RWPE1 (cell line): ENCODE measurements around the gene CAMK2N1.
"Not testable (repeated sequence)": the region's sequence is repeated elsewhere in the genome, so short reads cannot be mapped to it uniquely, and the experiment has no call there.

Experiments
- CTCF ChIA-PET: fragments of 350-600 bp; sonication (Branson Sonifier 250); formaldehyde crosslinking; extraction: SDS; loops from one replicate; lab custom pipeline; 2021; lab: Yijun Ruan, JAX
- POLR2A ChIA-PET: fragments of 400-600 bp; formaldehyde crosslinking; extraction: SDS; loops from one replicate; lab custom pipeline; 2020; ENCODE audit warnings: antibody characterized with exemption; ENCODE audit not compliant: low non-redundant PET; lab: Yijun Ruan, JAX
- DNase-seq: peaks from one replicate; pipeline ENCODE4 v3.0.0; 2012; ENCODE audit warnings: low spot score
- H3K27ac ChIP-seq: fragments of 450-650 bp; 2 replicates; pipeline ENCODE4 v1.5.1; 2017
- TF ChIP-seq, protein P1 (sequence below): fragments of 450-650 bp; conservative IDR thresholded peaks from 2 replicates; pipeline ENCODE4 v1.5.1; 2017; ENCODE audit warnings: low read depth, mild to moderate bottlenecking

The CAMK2N1 gene

DNA sequence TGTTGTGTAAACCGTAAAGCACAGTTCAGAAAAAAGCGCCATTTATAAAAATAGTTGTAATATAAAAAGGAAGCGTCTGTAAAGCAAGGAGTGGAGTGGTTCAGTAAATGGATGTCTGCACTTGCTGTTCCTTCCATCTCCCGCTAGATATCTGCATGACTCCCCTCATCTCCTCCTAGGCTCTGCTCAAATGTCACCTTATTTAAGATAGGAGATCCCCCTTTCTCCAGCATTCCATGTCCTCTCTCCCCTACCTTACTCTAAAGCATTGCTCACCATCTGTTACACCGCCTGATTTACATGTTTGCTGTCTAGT is 21.2 kb upstream of the CAMK2N1 start:
- POLR2A ChIA-PET, result no interaction called here
- TF ChIP-seq, protein P1, sequence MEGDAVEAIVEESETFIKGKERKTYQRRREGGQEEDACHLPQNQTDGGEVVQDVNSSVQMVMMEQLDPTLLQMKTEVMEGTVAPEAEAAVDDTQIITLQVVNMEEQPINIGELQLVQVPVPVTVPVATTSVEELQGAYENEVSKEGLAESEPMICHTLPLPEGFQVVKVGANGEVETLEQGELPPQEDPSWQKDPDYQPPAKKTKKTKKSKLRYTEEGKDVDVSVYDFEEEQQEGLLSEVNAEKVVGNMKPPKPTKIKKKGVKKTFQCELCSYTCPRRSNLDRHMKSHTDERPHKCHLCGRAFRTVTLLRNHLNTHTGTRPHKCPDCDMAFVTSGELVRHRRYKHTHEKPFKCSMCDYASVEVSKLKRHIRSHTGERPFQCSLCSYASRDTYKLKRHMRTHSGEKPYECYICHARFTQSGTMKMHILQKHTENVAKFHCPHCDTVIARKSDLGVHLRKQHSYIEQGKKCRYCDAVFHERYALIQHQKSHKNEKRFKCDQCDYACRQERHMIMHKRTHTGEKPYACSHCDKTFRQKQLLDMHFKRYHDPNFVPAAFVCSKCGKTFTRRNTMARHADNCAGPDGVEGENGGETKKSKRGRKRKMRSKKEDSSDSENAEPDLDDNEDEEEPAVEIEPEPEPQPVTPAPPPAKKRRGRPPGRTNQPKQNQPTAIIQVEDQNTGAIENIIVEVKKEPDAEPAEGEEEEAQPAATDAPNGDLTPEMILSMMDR, result no peak
- H3K27ac ChIP-seq, result peak overlapping the region; percentile 82
- CTCF ChIA-PET, result interaction anchor here (0.6 kb wide), 1 partner anchor 295 kb away, joined by 9 read pairs; no protein-coding TSS in a partner anchor
- DNase-seq, result no peak

DNA sequence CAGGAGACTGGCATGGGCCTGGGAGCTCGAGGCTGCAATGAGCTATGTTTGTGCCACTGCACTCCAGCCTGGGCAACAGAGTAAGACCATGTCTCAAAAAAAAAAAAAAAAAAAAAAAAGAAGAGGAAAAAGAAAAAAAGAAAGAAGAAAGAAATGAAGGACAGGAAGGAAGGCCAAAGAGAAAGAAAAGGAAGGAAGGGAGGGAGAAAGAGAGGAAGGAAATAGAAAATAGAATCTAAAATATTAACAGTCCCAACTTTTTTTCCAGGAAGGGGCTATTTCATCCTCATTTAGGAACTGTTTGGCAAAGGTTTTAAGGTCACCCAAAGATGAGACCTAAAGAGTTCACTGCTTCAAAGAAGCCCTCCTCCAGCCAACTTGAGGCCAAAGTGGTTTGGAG is 19.5 kb upstream of the CAMK2N1 start:
- ChIA-PET CTCF (no interaction called here), POLR2A (no interaction called here)
- no peak overlapping the region for H3K27ac ChIP-seq
- DNase-seq, result no peak
- TF ChIP-seq, protein P1, result no peak

DNA sequence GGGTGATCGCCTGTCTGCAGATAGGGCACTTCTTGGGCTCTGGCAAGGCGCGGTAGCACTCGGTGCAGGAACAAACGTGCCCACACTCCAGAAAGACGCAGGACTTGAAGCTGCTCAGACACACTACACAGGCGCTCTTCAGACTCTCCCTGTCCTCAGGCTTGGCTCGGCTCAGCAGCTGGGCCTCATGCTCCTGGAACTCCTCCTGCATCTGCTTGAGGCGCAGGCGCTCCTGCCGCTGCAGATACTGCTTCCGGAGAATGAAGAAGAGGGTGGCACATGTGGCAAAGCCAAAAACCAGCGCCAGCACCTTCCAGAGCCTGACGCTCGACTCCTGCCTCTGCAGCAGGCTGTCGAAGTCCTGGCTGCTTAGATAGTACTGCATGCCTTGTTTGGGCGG is 14.7 kb upstream of the CAMK2N1 start:
- H3K27ac ChIP-seq, result no peak overlapping the region
- POLR2A ChIA-PET, result no interaction called here
- DNase-seq, result no peak
- CTCF ChIA-PET, result interaction anchor here (0.9 kb wide), 1 partner anchor 288 kb away, joined by 3 read pairs; no protein-coding TSS in a partner anchor
- TF ChIP-seq, protein P1, result no peak

DNA sequence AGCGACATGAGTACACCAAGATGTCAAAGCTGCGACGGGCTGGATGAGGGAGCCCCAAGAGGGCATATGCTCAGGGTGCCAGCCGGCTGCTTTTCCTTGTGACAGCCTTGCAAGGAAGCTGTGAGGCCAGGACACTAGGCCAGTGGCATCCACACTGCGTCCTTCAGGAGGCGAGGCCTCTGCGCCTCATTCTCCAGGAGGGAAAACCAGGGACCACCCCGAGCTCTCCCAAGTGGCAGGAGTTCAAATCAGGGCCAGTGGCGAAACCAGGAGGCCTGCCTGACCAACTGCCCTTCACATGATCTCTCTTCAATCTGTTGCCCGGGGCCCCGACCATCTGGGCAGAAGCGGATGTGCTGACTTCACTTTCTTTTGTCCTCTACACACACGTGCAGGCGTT is 13.7 kb upstream of the CAMK2N1 start:
- TF ChIP-seq, protein P1, result no peak
- no peak for DNase-seq
- ChIA-PET CTCF (no interaction called here), POLR2A (no interaction called here)
- no peak overlapping the region for H3K27ac ChIP-seq

DNA sequence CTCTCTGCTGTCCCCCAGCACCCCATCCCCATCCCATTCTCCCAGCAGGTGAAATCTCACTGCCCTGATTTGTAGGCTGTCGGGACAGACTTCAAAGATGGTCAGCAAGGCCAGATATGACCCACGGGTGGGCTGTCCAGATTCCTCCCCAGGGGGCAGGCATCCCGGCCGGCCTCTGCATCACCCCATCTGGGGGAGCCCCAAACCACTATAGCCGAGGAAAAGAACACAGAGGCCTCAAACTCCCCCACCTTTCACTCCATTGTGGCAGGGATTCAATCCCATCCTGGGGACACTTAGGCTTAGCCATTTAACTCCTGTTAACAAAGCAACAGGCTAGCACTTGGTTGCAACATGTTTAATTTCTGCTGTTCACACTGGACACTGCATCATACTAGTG is 13.1 kb upstream of the CAMK2N1 start:
- no peak for DNase-seq
- TF ChIP-seq, protein P1, result no peak
- ChIA-PET CTCF (no interaction called here), POLR2A (no interaction called here)
- peak overlapping the region; percentile 33 for H3K27ac ChIP-seq

DNA sequence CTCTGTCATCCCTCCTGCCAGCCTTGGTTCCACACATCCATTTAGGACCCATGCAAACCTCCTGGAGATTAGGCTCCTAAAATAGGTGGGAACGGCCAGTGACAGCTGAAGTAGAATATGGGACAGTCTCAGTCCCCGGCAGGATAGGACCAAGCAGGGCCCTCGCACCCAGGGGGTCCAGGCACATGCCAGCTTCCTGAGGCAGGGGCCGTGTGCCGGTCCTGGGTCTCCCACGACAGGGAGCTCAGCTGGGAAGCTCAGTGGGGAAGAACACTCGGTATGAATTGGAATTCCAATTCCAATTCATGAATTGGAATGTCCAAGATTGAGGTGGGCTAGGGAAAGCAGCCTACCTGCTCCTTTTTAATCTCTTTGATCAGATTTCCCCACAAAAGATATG is 12.1 kb upstream of the CAMK2N1 start:
- ChIA-PET CTCF (no interaction called here), POLR2A (no interaction called here)
- H3K27ac ChIP-seq, result peak overlapping the region; percentile 33
- DNase-seq, result no peak
- TF ChIP-seq, protein P1, result no peak

DNA sequence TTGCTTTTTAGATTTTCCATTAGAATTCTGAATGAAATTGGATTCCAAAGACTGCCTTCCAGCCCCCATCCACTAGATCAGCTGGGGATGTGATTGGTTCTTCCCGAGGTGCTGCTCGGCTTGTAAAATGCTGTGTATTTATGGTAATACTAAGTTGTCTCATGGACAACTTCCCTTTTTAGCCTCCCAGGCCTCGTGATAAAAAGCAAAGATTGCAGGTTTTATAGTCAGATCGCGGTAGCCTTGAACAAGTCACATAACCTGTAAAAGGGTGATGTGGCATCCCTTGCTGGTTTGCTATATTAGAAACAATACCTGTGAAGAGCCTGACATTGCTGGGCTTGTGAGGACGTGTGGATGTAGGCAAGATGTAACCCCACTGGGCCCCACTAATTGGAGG is 11.5 kb upstream of the CAMK2N1 start:
- ChIA-PET CTCF (no interaction called here), POLR2A (no interaction called here)
- no peak for DNase-seq
- TF ChIP-seq, protein P1, result no peak
- peak overlapping the region; percentile 33 for H3K27ac ChIP-seq

DNA sequence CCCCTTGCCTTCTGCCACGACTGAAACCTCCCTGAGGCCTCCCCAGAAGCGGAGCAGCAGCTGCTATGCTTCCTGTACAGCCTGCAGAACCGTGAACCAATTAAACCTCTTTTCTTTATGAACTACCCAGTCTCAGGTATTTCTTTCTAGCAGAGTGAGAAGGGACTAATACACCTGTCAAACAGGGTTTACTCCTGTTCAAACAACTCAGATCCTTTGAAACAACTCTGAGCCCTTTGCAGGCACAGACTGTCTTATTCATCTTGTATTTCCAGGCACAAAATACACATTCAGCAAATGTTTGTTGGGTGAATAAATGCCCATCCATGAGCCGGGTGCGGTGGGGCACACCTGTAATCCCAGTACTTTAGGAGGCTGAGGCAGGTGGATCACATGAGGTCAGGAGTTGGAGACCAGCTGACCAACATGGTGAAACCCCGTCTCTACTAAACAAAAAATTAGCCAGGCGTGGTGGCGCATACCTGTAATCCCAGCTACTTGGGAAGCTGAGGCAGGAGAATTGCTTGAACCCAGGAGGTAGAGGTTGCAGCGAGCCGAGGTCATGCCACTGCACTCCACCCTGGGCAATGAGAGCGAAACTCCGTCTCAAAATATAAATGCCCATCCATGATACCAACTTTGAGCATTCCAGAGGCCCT is 10.8 kb upstream of the CAMK2N1 start:
- H3K27ac ChIP-seq, result peak overlapping the region; percentile 92
- DNase-seq, CTCF ChIA-PET, POLR2A ChIA-PET: not testable (repeated sequence)
